Left colon (tissue), 2 donors: ENCODE data around the gene NUP54. TPM values are rescaled to one million over a fixed set of nuclear protein-coding genes. Genes with fewer than 3 reads are reported as not detected.

Experiments used
- ATAC-seq: fragments of 200-7000 bp; cut with Tn5 transposase; one replicate; pipeline ENCODE4 v1.9.1; 2020; ENCODE audit warnings: mild to moderate bottlenecking, moderate library complexity
- DNase-seq, 2 donors: peaks; one replicate each; pipeline ENCODE4 v3.0.0-alpha.2; 2020
- intact Hi-C, 2 donors: fragments of 100-400 bp; cut with DNase I in 1 of 2; cut with micrococcal nuclease in 1 of 2; formaldehyde crosslinking; loops; one replicate each; pipeline versions ENCODE4 v1.11.2 to v1.14.0; 2022; cut with DNase I, micrococcal nuclease
- long read RNA-seq: library from polyadenylated mRNA; unstranded; transcript quantifications from one replicate; pipeline ENCODE4 v2.0.0, GENCODE V29; 2021
- total RNA-seq, 2 donors: library from RNA; stranded (reverse); fragmentation: NEBNext Ultra II Directional; extraction: Animal tissue kit (Norgen Biotek cat#: 25700); gene quantifications; one replicate each; pipeline ENCODE4 v1.2.1, GENCODE V29; 2021
- donor health status: DM: no; HTN: no; CAD: no.
- donor health status: DM: yes; HTN: yes; CAD: no.

The NUP54 gene
- total RNA-seq = 10 to 100 TPM; 27.1 to 36.7 TPM
- long read RNA-seq, transcript NUP54-201 (12 exons, 2,367 nt) = major isoform, 39 of 50 reads
- long read RNA-seq, partial matches to known transcripts = 2 of 50 reads
- long read RNA-seq, other reads (novel, unspliced or antisense) = 6 of 50 reads

DNA sequence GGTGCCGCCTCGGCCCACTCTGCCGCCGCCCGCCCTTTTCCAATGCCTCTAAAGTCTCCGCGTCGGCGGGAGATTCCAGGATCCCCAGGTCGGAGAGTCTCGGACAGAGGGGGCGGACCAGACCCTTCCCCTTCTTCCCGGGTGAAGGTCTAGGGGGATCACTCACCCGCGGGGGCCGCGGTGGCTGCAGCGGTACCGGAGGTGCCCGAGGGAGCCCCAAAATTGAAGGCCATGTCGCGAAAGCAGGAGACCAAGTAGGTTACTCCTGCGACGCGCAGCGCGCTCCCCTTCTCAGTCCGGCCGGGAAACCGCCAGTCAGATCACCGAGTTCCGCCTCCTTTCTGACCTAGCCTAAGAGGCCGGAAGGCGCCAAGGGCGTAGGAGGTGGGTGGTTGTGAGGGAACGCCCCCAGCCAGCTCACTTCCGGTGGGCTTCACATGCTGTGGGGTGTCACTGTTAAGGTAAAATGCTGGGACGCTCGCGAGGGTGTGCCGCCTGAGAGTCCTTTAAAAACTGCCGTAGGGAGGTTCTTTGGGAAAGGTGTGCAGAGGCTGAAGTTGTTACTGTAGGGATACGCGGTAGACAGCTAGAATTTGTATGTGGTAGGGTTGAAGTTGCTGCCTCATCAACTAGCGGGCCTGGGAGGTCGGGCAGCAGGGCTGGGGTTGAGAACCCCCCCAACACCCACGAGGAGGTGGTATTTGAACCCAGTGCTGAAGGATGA, at the start of gene NUP54:
Gene NUP54 (minus strand): TSS at position 256 of the 724 bp plus-strand sequence. CDS start 23 bp downstream, at position 233.
- intact Hi-C loops = no loop called here
- DNase-seq (peak; percentile 94 to 95), ATAC-seq (peak; percentile 96)

DNA sequence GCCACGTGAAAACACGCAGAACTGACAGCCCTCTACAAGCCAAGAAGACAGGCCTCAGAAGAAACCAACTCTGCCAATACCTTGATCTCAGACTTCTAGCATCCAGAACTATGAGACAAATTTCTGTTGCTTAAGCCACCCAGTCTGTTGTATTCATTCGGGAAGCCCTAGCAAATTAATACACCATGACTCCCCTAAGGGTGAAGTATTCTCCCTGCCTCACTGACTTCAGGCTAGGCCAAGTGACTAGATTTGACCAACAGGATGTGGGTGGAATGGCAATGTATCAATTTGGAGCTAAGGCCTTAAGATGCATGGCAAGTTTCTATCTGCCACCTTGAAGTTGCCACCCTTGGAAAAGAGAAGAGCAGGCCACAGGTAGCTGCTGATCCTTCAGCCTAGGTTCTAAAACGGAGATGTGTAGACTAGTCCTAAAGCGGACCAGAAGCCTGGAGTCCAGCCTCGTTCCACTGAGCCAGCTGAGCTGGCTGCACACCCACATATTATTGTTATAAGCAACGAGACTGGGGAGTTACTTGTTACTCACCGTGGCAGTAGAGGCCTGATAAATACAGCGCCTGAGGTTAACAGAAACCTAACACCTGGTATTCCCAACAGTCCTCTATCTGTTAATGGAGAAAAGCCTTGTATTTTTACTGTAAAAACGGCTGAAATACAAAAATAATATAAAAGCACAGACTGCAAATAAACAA, 49.0 kb upstream of the NUP54 start:
- ATAC-seq (no peak), DNase-seq (no peak)
- intact Hi-C loops = loop anchor here in 1 of 2 donors (10.0 kb wide), 1 partner anchor 108 kb away; the partner anchor contains the start of gene STBD1

- no peak for DNase-seq
- intact Hi-C loops = loop anchor here in 1 of 2 donors (10.0 kb wide), 1 partner anchor 108 kb away; the partner anchor contains the start of gene STBD1
- no peak for ATAC-seq
Observed at GRCh38 chr4:76196376-76196775, 48.2 kb upstream of the NUP54 start.

DNA sequence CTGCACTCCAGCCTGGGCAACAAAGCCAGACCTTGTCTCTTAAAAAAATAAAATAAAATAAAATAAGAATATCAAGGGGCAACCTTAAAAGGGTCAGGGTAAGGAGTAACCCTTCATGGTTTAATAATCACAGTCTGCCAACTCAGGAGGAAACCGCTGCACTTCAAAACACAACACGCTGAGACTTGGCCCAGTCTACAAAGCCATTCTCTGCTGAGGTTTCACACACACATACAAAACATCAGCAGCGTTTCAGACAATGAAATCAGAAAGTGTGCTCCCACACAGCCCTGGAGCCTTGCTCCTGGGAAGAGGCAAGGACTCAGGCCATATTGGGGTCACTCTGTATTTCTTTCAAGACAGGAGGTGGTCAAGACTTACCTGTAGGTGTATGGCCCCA, 47.1 kb upstream of the NUP54 start:
- intact Hi-C loops = loop anchor here in 1 of 2 donors (10.0 kb wide), 1 partner anchor 109 kb away; the partner anchor contains the start of gene STBD1
- ATAC-seq (no peak), DNase-seq (no peak)

DNA sequence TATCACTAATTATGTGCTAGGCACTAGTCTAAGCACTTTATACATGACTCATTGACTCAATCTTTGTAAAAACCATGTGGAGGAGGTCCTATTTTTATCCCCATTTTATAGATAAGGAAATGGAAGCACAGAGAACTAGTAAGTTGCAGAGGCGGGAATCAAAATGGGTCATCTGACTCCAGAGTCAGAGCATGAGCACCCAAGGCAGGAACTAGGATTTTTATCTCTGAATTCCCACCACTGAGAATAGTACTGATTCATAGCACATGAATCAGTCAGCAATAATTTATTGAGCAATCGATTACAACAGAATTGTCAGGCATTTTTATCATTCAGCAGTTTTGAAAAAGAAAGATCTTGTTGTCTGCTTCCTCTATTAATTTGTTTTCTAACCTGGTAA, 46.1 kb upstream of the NUP54 start:
- intact Hi-C loops = loop anchor here in 1 of 2 donors (10.0 kb wide), 1 partner anchor 110 kb away; the partner anchor contains the start of gene STBD1
- ATAC-seq (no peak), DNase-seq (no peak)

DNA sequence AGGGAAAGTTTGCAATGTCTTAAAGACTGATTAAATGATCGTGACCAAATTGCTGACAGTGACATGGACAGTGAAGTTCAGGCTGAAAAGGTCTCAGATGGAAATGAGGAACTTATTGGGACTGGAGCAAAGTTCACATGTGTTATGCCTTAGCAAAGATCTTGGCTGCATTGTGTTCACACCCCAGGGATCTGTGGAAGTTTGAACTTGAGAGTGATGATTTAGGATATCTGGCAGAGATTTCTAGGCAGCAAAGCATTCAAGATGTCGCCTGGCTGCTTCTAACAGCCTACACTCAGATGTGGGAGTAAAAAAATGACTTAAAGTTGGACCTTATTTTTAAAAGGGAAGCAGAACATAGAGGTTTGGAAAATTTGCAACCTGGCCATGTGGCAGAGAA, 44.0 kb upstream of the NUP54 start:
- ATAC-seq (peak; percentile 58), DNase-seq (no peak)
- intact Hi-C loops = loop anchor here in 1 of 2 donors (10.0 kb wide), 1 partner anchor 113 kb away; the partner anchor contains the start of gene STBD1

DNA sequence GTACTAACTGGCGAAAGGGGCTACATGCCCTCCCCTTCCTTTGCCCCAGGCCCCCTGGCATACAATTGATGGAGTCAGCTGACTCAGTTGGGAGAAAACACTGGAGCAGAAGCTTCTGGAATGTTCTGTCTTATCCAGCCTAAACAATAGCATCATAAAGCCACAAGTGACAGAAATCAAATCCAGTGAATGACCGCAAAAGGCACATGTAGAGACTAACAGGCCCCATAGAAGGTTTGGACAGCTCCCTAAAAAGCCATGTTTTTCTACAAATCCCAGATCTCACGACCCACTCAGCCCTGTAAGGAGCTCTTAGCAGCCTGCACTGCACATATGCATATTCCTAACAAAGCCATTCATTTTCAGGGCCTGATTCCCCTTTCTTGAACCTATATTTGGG, 40.4 kb upstream of the NUP54 start:
- ATAC-seq = no peak
- intact Hi-C loops = loop anchor here in 1 of 2 donors (10.0 kb wide), 1 partner anchor 316 kb away; no protein-coding TSS in a partner anchor

GRCh38 chr4:76188149-76188548, 40.0 kb upstream of the NUP54 start:
- DNase-seq (no peak), ATAC-seq (no peak)
- intact Hi-C loops = loop anchor here in 1 of 2 donors (10.0 kb wide), 1 partner anchor 317 kb away; no protein-coding TSS in a partner anchor

More for the DNA sequence above, 40.4 kb upstream of the NUP54 start:
- no peak for DNase-seq

DNA sequence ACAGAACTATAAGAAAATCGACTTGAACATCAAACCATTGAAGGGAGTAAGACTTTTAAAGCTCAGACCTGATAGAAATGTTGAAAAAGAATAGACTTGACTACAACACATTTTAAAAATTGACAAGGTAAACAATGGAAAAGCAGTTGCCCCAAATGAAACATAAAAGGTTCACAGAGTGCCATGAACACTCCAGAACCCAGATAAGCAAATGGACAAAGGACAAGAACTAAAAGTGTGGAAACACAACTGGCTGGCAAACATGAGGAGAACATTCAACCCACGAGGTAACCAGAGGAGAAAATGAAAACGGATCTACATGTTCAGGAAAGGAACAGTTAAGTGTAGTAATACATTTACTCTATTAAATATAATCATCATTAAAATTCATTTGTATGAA, 39.0 kb upstream of the NUP54 start:
- ATAC-seq (no peak), DNase-seq (no peak)
- intact Hi-C loops = loop anchor here in 1 of 2 donors (10.0 kb wide), 1 partner anchor 318 kb away; no protein-coding TSS in a partner anchor

DNA sequence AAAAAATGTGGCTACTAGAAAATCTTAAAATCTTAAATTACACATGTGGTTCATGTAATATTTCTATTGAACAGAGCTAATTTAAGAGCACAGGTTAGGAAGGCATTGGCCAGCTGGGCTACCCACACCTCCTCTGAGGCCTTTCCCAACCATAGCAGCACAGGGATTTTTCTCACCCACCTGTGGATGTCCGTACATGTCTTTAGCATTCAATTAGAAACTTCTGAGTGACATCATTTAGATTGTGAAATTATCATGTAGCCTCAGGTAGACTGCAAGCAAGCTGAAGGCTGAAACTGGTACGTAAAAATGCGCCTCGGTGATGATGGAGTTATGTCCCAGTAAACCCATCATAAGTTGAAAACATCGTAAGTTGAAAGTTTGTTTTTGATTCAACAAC, 34.3 kb upstream of the NUP54 start:
- DNase-seq (no peak), ATAC-seq (no peak)
- intact Hi-C loops = loop anchor here in 1 of 2 donors (10.0 kb wide), 1 partner anchor 322 kb away; no protein-coding TSS in a partner anchor

GRCh38 chr4:76179398-76180318, 31.5 kb upstream of the NUP54 start:
- DNase-seq (peak; percentile 80 to 96), ATAC-seq (peak; percentile 95)
- intact Hi-C loops = loop anchor here in 1 of 2 donors (5.0 to 10.0 kb wide), 2 partner anchors 73 to 325 kb away; partner anchors contain the start of gene FAM47E

GRCh38 chr4:76178296-76178695, 30.1 kb upstream of the NUP54 start:
- DNase-seq (no peak), ATAC-seq (no peak)
- intact Hi-C loops = loop anchor here in 1 of 2 donors (5.0 kb wide), 1 partner anchor 74 kb away; the partner anchor contains the start of gene FAM47E

DNA sequence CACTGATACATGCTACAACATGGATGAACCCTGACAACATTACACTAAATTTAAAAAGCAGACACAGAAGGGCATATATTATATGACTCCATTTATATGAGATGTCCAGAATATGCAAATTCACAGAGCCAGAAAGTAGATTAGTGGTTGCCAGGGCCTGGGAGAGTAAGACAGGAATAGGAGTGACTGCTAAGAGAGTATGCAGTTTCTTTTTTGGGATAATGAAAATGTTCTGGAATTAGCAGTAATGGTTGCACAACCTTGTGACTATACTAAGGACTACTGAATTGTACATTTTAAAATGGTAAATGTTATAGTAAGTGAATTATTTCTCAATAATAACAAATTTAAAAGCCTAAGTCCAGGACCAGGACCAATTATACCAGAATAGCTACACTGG, 29.5 kb upstream of the NUP54 start:
- intact Hi-C loops = loop anchor here in 1 of 2 donors (5.0 kb wide), 1 partner anchor 75 kb away; the partner anchor contains the start of gene FAM47E
- no peak for ATAC-seq
- DNase-seq = no peak

DNA sequence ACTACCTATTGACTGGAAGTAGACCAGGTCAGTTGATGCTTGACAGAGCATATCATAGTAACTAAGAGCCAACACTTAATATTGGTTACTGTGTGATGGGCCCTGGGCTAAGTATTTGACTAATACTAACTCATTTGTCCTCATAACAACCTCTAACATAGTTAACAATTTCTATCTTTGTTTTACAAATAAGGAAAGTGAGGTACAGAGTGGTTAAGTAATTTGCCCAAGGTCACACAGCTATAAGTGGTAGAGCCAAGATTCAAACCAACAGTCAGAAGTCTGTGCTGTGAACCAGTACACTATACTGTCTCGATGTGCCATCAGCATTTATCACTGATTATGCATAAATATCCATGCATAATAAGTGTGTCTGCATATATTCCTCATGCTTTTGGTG, 27.1 kb upstream of the NUP54 start:
- intact Hi-C loops = loop anchor here in 1 of 2 donors (5.0 kb wide), 1 partner anchor 77 kb away; the partner anchor contains the start of gene FAM47E
- no peak for ATAC-seq

DNA sequence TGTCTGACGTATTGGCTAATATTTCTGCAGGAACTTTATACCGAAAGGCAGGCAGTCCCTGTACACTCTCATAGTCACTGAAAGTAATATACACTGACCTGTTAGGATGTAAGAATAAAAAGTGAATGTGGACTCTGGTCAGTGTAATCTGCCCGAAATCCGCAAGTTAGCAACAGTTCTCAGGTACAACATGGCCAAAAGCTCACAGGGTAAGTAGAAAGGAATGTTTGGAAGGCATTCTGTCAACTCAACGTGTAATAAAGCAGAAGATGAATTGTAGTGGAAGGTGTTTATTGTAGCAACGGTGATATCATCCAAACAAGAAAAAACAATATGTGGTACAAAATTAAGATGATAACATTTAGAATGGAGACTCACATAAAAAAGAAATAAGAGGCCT, 26.0 kb upstream of the NUP54 start:
- DNase-seq (no peak), ATAC-seq (no peak)
- intact Hi-C loops = no loop called here

More for the DNA sequence above, 27.1 kb upstream of the NUP54 start:
- no peak for DNase-seq

- DNase-seq = no peak
- ATAC-seq = no peak
- intact Hi-C loops = no loop called here
Observed at GRCh38 chr4:76168688-76169087, 20.5 kb upstream of the NUP54 start.

- no peak for ATAC-seq
- DNase-seq = no peak
- intact Hi-C loops = no loop called here
Observed at GRCh38 chr4:76166480-76166879, 18.3 kb upstream of the NUP54 start.

DNA sequence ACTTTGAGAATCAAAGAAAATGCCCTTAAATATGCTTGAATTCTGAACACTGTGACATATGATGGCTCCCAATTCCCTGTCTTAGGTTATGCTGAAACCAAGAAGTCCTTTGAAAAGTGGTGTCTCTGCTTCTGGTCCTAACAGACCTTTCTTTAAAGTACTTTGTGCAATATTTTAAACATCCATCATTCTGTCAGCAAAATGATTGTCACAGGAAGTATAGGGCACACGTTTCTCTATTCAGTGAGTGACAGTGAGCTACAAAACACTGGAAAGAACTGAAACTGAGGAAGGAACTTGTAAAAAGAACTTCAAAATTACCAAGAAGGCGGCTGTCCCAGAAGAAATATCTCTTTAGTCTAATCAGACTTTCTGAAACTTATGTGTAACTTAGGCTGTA, 12.2 kb upstream of the NUP54 start:
- no peak for DNase-seq
- intact Hi-C loops = no loop called here
- no peak for ATAC-seq
